HUDEP-2 (cell line): ENCODE results near the gene DPP3.
"Not testable (repeated sequence)": the region's sequence is repeated elsewhere in the genome, so short reads cannot be mapped to it uniquely, and the experiment has no call there.

Experiments
- DNase-seq, 76 experiments: peaks; one replicate each; lab custom pipeline; 2025; ENCODE audit not compliant: unreplicated experiment in 76 of 76; lab: John Stamatoyannopoulos, UW

Gene DPP3, protein sequence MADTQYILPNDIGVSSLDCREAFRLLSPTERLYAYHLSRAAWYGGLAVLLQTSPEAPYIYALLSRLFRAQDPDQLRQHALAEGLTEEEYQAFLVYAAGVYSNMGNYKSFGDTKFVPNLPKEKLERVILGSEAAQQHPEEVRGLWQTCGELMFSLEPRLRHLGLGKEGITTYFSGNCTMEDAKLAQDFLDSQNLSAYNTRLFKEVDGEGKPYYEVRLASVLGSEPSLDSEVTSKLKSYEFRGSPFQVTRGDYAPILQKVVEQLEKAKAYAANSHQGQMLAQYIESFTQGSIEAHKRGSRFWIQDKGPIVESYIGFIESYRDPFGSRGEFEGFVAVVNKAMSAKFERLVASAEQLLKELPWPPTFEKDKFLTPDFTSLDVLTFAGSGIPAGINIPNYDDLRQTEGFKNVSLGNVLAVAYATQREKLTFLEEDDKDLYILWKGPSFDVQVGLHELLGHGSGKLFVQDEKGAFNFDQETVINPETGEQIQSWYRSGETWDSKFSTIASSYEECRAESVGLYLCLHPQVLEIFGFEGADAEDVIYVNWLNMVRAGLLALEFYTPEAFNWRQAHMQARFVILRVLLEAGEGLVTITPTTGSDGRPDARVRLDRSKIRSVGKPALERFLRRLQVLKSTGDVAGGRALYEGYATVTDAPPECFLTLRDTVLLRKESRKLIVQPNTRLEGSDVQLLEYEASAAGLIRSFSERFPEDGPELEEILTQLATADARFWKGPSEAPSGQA

DNA sequence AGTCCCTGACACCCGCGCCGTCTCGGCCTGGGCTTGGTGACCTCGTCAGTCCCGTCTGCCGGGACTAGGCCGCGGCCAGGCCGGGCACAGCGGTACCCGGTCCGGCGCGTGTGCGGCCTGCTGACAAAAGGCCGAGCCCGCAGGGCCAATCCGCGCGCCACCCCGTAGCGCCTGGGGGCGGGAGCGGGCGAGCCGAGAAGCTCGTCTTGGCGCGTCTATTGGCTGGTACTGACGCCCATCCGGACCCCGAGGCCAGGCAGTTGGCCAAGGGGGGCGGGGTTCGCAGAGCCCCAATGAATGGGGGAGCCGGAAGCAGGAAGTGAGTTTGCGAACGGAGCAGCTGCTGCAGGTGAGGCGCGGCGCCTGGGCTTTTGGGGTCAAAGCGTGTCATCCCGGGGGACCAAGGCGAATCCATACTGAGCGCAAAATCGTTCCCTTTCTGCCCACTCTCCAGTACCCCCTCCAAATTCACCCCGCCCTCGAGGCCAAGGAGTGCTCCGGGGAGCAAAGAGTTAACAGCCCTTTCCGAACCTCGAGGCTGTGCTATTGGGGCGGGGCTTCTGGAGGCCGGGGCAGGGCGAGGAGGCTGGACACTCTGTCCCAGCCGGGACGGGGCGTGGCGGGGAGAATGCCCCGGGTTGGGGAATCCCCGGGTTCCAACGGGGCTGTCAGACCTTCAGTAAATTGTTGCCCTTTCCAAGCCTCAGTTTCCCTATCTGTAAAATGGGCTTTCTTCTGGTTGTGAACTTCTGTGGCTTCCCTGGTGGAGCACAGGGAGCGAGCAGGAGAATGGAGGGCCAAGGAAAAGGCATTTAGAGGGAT, at the start of gene DPP3:
Gene DPP3, plus strand, starts transcription at position 318 of the 822 bp plus-strand sequence. CDS start 1,767 bp downstream, outside the sequence.
- DNase-seq, result peak in 75 of 76 experiments; percentile 71 to 98 (median 95)

DNA sequence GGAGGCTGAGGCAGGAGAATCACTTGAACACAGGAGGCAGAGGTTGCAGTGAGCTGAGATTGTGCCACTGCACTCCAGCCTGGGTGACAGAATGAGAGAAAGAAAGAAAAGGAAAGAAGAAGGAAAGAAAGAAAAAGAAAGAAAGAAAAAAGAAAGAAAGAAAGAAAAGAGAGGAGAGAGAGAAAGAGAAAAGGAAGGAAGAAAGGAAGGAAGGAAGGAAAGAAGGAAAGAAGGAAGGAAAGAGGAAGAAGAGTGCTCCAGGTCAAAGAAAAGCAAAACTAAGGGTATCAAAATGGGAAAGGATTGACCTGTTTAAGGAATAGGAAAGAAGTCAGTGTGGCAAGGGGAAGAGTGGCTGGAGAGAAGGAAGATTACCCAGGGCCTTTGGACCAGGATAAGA, 48.9 kb upstream of the DPP3 start:
- not testable (repeated sequence) for DNase-seq

DNA sequence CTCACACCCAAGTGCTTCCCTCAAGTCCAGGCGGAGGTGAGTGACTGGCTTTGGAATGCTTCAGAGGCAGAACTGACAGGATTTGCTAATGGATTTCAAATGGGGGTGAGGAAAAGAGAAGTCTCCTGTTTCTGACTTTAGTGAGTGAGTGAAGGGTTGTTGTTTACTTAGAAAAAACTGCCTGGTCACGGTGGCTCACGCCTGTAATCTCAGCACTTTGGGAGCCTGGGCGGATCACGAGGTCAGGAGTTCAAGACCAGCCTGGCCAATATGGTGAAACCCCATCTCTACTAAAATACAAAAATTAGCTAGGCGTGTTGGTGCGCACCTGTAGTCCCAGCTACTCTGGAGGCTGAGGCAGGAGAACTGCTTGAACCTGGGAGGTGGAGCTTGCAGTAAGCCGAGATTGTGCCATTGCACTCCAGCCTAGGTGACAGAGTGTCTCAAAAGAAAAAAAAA, 48.3 kb upstream of the DPP3 start:
- DNase-seq, result not testable (repeated sequence)

DNA sequence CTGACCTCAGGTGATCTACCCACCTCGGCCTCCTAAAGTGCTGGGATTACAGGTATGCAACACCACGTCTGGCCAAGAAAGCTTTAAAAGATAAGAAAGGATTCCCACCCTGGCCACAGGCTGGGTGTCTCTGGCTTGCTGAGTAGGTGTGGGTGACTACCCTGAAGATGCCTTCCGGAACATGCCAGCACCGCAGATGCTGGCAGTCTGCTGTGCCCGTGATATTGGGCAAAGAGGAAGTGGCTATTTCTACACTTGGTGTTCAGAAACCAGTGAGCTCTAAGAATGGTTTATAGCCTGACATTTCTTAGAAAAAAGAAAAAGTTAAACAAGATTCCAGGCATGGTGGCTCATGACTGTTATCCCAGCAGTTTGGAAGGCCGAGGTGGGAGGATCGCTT, 47.6 kb upstream of the DPP3 start:
- DNase-seq, result no peak

DNA sequence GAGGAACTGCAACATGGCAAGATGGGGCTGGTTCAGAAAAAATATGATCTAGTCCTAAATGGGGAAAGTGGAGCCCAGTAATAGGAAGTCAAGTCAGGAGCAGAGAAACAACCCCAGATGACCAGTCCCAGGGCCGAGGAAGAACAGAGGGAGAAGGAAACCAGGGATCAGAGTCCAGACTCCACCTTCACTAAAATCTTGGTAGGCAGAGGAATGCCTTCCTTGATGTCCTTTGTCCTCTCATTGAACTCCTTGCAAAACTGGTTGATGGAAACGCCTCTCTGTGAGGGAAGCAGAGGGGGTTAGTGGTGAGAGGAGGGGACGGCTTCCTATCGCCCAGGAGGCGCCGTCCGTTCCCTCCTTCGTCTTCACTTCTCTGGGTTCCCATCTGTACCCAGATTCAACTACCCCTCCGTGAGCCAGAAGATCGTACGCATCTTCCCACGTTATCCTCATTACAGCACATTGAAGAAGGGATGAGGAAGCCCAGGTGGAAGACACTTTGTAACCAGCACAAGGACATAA, 42.2 kb upstream of the DPP3 start:
- no peak for DNase-seq

DNA sequence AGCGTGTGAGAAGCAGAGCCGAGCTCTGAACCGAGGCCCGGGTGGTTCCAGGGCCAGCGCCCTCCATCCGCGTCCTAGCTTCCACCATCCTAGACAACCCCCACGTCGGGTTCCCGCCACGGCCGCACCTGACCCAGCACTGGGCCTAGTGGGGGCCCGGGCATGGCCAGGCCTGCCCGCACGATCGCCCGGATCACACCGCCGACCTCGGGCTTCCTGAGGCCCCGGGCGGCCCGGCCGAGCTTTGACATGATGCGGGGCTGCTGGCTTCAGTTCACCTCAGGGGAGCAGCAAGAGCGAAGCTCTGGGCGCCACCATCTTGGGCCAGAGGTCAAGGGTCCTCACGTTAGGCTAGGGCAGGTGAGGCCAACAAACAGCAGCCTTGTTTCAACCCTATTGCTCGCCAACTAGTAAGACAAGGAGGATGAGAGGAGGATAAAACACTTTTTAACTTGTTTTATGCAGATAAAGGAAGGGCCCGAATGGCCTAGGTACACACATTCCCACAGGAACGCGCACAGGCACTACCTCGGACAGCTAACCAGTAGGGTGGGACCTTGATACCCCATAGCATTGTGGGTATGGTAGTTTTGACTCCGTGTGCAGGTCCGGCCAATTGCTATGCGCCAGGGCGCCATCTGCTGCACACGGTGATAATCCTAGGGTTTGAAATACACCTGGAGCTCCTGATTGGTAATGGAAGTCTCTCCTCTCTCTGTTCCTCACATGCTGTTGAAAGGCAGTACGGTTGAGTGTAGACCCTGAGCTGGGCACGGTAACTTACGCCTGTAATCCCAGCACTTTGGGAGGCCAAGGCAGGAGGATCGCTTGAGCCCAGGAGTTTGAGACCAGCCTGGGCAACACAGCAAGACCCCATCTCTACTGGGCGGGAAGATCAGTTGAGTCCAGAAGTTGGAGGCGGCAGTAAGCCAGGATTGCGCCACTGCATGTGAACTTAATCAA, 41.4 kb upstream of the DPP3 start, which contains the start of gene MRPL11:
Gene MRPL11, minus strand, starts transcription at position 345 of the 963 bp plus-strand sequence. Its CDS starts 94 bp downstream, at position 251.
- peak in 74 of 76 experiments; percentile 28 to 94 (median 79) for DNase-seq

DNA sequence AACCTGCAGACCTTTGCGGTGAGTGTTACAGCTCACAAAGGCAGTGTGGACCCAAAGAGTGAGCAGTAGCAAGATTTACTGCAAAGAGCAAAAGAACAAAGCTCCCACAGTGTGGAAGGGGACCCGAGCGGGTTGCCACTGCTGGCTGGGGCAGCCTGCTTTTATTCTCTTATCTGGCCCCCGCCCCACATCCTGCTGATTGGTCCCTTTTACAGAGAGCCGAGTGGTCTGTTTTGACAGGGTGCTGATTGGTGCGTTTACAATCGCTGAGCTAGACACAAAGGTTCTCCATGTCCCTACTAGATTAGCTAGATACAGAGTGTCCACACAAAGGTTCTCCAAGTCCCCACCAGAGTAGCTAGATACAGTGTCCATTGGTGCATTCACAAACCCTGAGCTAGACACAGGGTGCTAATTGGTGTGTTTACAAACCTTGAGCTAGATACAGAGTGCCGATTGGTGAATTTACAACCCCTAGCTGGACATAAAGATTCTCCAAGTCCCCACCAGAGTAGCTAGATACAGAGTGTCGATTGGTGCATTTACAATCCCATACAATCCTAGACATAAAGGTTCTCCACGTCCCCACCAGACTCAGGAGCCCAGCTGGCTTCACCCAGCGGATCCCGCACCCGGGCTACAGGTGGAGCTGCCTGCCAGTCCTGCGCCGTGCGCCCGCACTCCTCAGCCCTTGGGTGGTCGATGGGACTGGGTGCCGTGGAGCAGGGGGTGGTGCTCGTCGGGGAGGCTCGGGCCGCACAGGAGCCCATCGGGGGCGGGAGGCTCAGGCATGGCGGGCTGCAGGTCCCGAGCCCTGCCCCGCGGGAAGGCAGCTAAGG, 39.9 kb upstream of the DPP3 start:
- DNase-seq, result not testable (repeated sequence)

DNA sequence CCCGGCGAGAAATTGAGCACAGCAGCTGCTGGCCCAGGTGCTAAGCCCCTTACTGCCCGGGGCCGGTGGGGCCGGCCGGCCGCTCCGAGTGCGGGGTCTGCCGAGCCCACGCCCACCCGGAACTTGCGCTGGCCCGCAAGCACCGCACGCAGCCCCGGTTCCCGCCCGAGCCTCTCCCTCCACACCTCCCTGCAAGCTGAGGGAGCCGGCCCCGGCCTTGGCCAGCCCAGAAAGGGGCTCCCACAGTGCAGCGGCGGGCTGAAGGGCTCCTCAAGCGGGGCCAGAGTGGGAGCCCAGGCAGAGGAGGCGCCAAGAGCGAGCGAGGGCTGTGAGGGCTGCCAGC, 39.3 kb upstream of the DPP3 start:
- not testable (repeated sequence) for DNase-seq

DNA sequence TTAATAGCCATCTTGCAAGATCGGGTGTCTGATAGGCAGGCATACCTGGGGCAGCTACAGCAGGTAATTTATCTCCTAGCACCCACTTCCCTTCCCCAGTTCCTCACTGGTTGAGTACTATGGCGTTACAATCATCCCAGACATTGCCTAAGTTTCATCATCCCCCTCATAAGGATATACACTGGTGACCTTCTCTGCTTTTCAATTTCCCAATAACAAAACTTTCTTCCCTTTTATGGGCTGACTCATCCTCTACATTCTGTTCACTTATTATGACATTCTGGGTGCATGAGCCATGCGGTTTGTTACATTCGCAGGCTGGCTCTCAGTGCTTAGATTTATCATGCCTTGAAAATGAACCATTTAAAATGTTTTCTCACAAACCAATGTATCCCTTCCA, 36.6 kb upstream of the DPP3 start:
- DNase-seq, result no peak

DNA sequence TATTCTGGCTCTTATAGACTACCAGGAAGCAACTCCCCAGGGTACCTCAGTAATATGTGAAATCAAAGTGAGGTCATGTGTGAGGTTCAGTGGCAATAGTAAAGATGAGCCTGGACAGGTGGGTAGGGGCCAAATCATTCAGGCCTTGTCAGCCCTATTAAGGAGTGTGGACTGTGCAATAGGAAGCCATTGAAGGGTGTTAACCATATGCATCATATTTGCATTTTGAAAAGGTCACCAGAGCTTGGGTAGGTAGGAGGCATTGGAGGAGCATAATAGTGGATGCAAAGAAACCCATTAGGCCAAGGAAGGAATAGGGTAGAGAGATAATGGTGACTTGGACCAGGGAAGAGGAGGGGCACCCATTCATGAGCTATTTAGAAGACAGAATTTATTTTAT, 33.2 kb upstream of the DPP3 start:
- DNase-seq, result no peak

DNA sequence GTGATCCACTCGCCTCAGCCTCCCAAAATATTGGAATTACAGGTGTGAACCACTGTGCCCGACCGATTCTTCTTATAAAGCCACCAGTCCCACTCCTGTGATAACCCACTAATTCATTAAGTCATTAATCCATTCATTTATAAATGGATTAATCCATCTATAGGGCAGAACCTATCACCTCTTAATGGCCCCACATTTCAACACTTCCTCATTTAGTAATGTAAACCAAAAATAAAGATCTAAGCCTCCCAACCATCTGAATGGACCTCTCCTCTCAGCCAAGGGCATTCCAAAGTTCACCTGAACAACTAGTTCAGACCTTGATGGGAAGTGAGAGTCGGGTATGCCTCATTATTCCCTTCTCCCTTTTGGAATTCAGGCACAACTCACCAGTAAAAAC, 31.7 kb upstream of the DPP3 start:
- DNase-seq, result no peak

DNA sequence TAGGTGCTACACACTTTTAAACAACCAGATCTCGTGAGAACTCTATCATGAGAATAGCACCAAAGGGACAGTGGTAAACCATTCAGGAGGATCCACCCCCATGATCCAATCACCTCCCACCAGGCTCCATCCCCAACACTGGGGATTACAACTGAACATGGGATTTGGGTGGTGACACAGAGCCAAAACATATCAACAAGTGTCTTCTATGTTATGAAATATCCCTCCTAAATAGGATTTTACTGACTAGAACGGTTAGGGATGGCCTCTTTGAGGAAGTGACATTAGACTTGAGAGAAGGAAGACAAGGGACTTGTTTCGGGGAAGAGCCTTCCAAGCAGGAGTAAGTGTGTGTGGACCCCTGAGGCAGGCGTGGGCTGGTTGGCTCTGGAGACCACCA, 29.7 kb upstream of the DPP3 start:
- no peak for DNase-seq

DNA sequence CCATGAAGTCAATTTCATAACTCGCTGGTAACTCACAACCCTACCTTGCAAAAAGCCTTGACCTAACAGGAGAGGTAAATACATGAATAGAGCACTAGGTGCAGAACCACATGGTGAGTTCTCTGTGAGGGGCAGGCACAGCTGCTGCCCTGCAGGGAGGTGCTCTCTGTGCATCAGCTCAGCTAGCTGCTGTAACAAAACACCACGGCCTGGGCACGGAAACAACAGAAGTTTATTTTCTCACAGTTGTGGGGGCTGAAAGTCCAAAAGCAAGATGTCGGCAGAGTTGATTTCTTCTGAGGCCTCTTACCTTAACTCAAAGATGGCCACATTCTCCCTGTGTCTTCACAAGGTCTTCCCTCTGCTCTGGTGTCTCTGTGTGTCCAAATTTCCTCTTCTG, 28.6 kb upstream of the DPP3 start:
- no peak for DNase-seq

DNA sequence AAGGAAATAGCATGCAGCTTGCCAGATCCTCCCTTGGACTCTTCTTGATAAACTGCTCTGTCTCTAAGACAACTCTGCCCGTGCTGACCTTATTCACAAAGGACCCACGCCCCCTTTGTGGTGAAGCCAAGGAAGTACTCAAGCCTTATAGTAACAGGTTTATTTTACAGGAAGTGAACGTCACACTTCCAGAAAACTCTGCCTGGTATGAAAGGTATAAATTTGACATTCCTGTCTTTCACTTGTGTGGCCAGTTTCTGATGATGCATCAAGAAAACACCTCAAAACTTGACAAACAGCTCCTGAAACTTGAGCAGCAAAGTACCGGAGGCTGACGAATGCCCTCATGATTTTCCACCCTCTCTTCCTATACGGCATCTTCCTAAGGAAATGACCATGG, 26.0 kb upstream of the DPP3 start:
- DNase-seq, result no peak

DNA sequence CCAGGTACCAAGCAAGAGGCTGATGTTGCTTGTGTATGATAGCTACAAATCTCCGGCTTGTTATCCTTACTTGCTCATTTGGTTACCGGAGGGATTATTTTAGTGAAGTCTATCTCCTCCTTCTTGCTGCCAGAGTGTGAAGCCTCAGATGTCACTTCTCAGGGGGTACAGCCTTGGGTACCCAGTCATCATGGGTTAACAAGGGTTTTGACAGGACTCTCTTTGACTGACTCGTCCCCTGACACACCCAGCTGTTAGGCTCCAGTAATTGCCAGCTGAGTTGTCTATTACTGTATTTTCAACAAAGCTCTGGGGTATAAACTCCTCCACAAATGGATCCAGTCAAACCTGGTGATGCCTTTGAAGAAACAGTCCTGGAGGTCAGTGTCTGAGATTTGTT, 25.4 kb upstream of the DPP3 start:
- no peak for DNase-seq

DNA sequence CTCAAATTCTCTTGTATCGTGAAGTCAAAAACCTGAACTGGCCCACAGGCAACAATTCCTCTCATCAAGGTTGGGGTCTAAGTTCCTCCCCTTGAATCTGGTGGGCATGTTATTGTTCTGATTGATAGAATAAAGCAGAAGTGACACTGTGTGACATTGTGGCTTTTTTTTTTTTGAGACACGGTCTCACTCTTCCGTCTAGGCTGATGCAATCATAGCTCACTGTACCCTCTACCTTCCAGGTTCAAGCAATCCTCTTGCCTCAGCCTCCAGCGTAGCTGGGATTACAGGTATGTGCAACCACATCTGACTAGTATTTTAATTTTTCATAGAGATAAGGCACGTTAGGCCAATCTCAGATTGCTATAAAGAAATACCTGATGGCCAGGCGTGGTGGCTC, 22.4 kb upstream of the DPP3 start:
- DNase-seq, result no peak

DNA sequence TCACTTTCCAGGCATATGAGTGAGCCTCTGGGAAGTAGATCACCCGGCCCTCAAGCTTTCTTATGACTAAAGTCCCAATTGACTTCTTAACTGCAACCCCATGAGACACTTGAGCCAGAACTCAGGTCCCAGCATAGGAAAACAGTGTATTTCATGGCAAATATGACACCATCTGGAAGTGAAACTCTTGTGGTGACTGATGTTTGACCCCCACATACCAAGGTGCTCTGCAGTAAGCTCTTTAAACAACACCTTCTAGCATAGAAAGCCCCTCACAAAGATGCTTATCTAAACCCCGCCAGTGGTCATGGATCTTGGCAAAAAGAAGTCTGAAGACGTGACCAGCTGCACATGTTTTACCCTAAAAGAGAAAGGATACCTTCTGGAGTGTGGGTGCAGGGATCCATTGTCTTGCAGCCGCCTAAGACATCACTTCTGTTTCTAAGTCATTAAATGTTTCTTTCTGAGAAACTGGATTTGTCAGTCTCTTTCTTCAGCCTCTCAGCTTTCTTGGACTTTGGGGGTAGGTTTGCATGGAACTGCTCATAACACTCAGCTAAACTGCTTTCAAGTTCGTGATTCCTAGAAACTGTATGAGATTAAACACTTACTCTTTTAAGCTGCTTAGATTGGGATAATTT, 21.0 kb upstream of the DPP3 start:
- no peak for DNase-seq

DNA sequence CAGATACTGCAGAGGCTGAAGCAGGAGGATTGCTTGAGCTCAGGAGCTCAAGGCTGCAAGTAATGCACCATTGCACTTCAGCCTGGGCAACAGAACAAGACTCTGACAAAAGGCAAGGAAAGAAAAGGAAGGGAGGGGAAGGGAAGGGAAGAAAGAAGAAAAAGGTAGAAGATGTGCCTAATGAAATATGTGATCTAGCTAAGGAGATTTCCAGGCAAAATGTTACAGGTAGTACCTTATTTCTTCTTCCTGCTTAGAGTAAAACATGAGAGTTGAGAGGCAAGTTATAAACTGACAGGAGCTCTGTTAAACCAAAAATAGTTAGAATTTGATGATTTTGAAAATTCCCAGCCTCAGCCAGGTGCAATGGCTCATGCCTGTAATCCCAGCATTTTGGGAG, 18.2 kb upstream of the DPP3 start:
- no peak for DNase-seq
